Measurements from ENCODE around the gene ZNF592. TPM values are rescaled to one million over a fixed set of nuclear protein-coding genes. Genes with fewer than 3 reads are reported as not detected.

The ZNF592 gene
- total and polyA plus RNA-seq, 10 donors = 5.2 to 36.2 (median 32.5) TPM

DNA sequence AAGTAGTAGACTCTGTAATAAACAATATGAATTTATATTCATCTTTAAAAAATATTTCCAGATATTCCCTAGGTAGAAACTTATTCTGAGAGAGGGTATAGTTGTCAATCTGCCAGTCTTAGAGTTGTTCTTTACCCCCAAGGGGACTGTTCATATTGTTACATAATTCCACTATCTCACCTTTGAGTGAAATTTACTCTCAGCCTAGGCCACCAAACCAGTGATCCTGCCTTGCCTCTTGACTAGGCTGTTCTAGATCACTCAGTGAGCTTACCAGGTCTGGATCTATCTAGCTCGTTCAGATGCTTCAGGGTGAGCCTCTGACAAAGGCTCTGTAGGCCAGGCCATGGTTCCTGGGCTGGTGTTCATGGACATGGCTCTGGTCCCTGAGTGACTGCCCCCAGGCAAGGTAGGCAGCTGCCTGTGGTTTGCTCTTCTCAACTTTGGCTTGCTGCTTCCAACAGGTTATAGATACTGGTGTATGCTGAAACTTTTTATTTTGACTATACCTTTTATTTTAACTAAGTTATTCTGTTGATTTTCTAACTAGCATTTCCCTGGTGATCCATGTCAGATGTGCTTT, 27.6 kb downstream of the ZNF592 start:
- peak overlapping the region in 1 of 8 donors; percentile 12 for H3K27ac ChIP-seq
- 91 to 96% (median 93%) methylated on average over 1 of the region's 1 CpG for WGBS, 5 donors
- no peak for DNase-seq
- H3K9me3 ChIP-seq = no peaks in the 10 kb centered on the region
- H3K27me3 ChIP-seq (replicated peaks in 1 of 7) = no peaks in the 10 kb centered on the region
- peaks cover 0 to 69% (median 8%) of the 10 kb centered on the region in 6 donors for H3K36me3 ChIP-seq
- intact Hi-C loops (cut with DNase I; ENCODE audit: low total_unique reads) = no loop called here
- TF ChIP-seq, protein P1, sequence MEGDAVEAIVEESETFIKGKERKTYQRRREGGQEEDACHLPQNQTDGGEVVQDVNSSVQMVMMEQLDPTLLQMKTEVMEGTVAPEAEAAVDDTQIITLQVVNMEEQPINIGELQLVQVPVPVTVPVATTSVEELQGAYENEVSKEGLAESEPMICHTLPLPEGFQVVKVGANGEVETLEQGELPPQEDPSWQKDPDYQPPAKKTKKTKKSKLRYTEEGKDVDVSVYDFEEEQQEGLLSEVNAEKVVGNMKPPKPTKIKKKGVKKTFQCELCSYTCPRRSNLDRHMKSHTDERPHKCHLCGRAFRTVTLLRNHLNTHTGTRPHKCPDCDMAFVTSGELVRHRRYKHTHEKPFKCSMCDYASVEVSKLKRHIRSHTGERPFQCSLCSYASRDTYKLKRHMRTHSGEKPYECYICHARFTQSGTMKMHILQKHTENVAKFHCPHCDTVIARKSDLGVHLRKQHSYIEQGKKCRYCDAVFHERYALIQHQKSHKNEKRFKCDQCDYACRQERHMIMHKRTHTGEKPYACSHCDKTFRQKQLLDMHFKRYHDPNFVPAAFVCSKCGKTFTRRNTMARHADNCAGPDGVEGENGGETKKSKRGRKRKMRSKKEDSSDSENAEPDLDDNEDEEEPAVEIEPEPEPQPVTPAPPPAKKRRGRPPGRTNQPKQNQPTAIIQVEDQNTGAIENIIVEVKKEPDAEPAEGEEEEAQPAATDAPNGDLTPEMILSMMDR (IDR thresholded peaks at IDR 0.05 in 8 of 11, conservative IDR thresholded peaks at IDR 0.05 in 3 of 11) = no peak
- H3K4me1 ChIP-seq = peaks cover 0 to 78% (median 37%) of the 10 kb centered on the region in 6 donors
- H3K4me3 ChIP-seq = no peak overlapping the region

DNA sequence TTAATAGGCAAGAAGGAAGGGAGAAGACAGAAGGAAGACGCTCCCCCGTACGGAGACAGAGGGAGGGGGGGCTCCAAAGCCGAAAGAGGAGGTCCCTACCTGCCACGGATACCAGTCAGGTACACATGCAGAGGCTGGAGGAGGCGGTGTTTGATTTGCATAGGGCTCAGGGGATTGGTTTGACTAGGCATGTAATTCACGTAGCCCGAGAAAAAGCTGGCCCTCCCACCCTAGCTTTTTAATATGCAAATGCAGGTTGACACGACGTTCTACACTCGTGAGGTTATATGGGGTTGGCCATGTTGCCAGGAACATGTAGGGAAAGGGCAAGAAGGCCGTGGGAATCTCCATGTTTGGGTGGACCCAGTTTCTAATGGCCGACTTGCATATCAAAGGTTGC, 29.8 kb downstream of the ZNF592 start:
- H3K36me3 ChIP-seq = peaks cover 0 to 75% (median 21%) of the 10 kb centered on the region in 6 donors
- no peaks in the 10 kb centered on the region for H3K27me3 ChIP-seq (replicated peaks in 1 of 7)
- no peak for DNase-seq
- peak overlapping the region in 2 of 8 donors; percentile 8 to 40 for H3K27ac ChIP-seq
- no peaks in the 10 kb centered on the region for H3K9me3 ChIP-seq
- TF ChIP-seq POLR2A (IDR thresholded peaks at IDR 0.05) (no peak), POLR2AphosphoS5 (IDR thresholded peaks at IDR 0.05) (no peak)
- TF ChIP-seq, protein P1 (IDR thresholded peaks at IDR 0.05 in 8 of 11, conservative IDR thresholded peaks at IDR 0.05 in 3 of 11) = no peak
- intact Hi-C loops (cut with DNase I; ENCODE audit: low total_unique reads) = no loop called here
- no peak overlapping the region for H3K4me3 ChIP-seq
- peaks cover 0 to 64% (median 23%) of the 10 kb centered on the region in 6 donors for H3K4me1 ChIP-seq
- WGBS, 5 donors = 82 to 90% (median 88%) methylated on average over 13 of the region's 13 CpGs

DNA sequence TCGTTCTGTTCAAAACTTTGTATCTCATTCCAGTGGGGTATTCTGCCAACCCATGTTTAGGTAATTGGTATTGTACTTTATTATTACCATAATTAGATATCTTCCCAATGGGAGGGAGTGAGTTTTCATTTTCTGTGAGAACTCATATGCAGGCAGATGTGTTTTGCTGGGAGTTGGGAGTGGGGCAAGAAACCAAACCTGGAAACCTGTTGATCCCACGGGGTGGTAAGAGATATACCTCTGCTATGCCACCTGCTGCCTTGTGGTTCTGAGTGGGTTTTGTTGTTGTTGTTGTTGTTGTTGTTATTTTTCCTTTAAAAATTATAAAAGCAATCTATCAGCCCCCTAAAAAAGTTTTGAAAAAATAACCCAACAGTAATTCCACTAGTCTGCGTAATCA, 32.1 kb downstream of the ZNF592 start:
- H3K36me3 ChIP-seq = peaks cover 0 to 81% (median 42%) of the 10 kb centered on the region in 6 donors
- TF ChIP-seq POLR2AphosphoS5 (IDR thresholded peaks at IDR 0.05) = no peak
- TF ChIP-seq POLR2A (IDR thresholded peaks at IDR 0.05) = no peak
- TF ChIP-seq, protein P1 (IDR thresholded peaks at IDR 0.05 in 8 of 11, conservative IDR thresholded peaks at IDR 0.05 in 3 of 11) = no peak
- intact Hi-C loops (cut with DNase I; ENCODE audit: low total_unique reads) = no loop called here

DNA sequence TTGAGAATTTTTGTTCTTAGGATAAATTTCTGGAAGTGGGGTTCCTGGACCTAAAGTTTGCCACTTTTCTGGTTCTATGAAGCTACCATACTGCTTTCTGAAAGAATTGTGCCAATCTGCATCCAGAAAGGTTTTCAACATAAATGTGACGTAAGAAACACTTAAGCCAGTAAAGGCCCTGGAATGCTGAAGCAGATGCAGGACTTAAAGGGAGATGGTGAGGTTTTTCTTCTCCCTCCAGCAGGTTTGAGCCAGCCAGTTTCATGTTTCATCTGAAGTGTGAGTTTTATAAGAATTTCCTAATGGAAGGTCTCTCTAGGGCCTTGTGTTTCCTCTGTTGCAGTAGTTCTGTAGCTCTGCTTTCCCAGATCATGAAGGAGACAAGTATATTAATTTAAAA, 33.1 kb downstream of the ZNF592 start:
- Histone ChIP-seq H3K36me3 (peaks cover 0 to 81% (median 41%) of the 10 kb centered on the region in 6 donors), H3K27ac (no peak overlapping the region), H3K4me3 (no peak overlapping the region), H3K9me3 (no peaks in the 10 kb centered on the region), H3K27me3 (replicated peaks in 1 of 7) (no peaks in the 10 kb centered on the region), H3K4me1 (peaks cover 0 to 60% (median 23%) of the 10 kb centered on the region in 6 donors)
- intact Hi-C loops (cut with DNase I; ENCODE audit: low total_unique reads) = no loop called here
- no peak for DNase-seq
- 97 to 100% (median 99%) methylated on average over 1 of the region's 1 CpG for WGBS, 5 donors
- TF ChIP-seq POLR2AphosphoS5 (IDR thresholded peaks at IDR 0.05) = no peak
- TF ChIP-seq, protein P1 (IDR thresholded peaks at IDR 0.05 in 8 of 11, conservative IDR thresholded peaks at IDR 0.05 in 3 of 11) = no peak
- TF ChIP-seq POLR2A (IDR thresholded peaks at IDR 0.05) = no peak

More for the DNA sequence above, 32.1 kb downstream of the ZNF592 start:
- no peak for DNase-seq
- H3K9me3 ChIP-seq = no peaks in the 10 kb centered on the region
- H3K4me1 ChIP-seq = peaks cover 0 to 60% (median 17%) of the 10 kb centered on the region in 6 donors
- no peak overlapping the region for H3K4me3 ChIP-seq
- no peak overlapping the region for H3K27ac ChIP-seq
- 93 to 99% (median 97%) methylated on average over 3 of the region's 3 CpGs for WGBS, 5 donors
- no peaks in the 10 kb centered on the region for H3K27me3 ChIP-seq (replicated peaks in 1 of 7)

Data from spleen (tissue), 11 donors.